ENCODE data around the gene BNIP3.

Gene BNIP3

GRCh38 chr10:131978366-131978765 is 3.4 kb downstream of the BNIP3 start:
- no peaks in the 10 kb centered on the region for H3K9me3 ChIP-seq (ENCODE audit: control insufficient read depth, insufficient read depth, low read length)
- H3K4me2 ChIP-seq (ENCODE audit: low read length) = peak overlapping the region; percentile 91
- H3K4me3 ChIP-seq (ENCODE audit: low read length) = peak overlapping the region; percentile 15; the same call in 1 of the 2 replicates
- no peaks in the 10 kb centered on the region for H3K9me2 ChIP-seq (replicated peaks; ENCODE audit: control insufficient read depth, low read length)
- peaks cover 40% of the 10 kb centered on the region for H3K4me1 ChIP-seq (ENCODE audit: control insufficient read depth, low read length)
- peaks cover 33% of the 10 kb centered on the region for H4K20me1 ChIP-seq (ENCODE audit: control insufficient read depth, insufficient read depth, low read depth, low read length)
- peaks cover 63% of the 10 kb centered on the region for H3K36me3 ChIP-seq (ENCODE audit: control insufficient read depth, low read length)
- H3K27me3 ChIP-seq (ENCODE audit: control insufficient read depth, low read length) = no peaks in the 10 kb centered on the region
- no peaks in the 10 kb centered on the region for H3F3A ChIP-seq (ENCODE audit: control insufficient read depth, insufficient read depth)
- no peak for TF ChIP-seq CTCF (IDR thresholded peaks at IDR 0.05; ENCODE audit: low read depth, low read length, poor library complexity, severe bottlenecking)
- H3K79me2 ChIP-seq (ENCODE audit: control insufficient read depth, low read length) = peaks cover 88% of the 10 kb centered on the region
- no peak overlapping the region for H3K27ac ChIP-seq (ENCODE audit: low read depth, low read length)

GRCh38 chr10:131977323-131978096 is 4.2 kb downstream of the BNIP3 start:
- H3K36me3 ChIP-seq (ENCODE audit: control insufficient read depth, low read length) = peaks cover 72% of the 10 kb centered on the region
- no peaks in the 10 kb centered on the region for H3K27me3 ChIP-seq (ENCODE audit: control insufficient read depth, low read length)
- H3K9me2 ChIP-seq (replicated peaks; ENCODE audit: control insufficient read depth, low read length) = no peaks in the 10 kb centered on the region
- TF ChIP-seq EZH2phosphoT487 (IDR thresholded peaks at IDR 0.05; ENCODE audit: borderline replicate concordance, low read length) = no peak
- no peak for TF ChIP-seq CTCF (IDR thresholded peaks at IDR 0.05; ENCODE audit: low read depth, low read length, poor library complexity, severe bottlenecking)
- no peaks in the 10 kb centered on the region for H3K9me3 ChIP-seq (ENCODE audit: control insufficient read depth, insufficient read depth, low read length)
- peaks cover 35% of the 10 kb centered on the region for H3K4me1 ChIP-seq (ENCODE audit: control insufficient read depth, low read length)
- H3K4me3 ChIP-seq (ENCODE audit: low read length) = no peak overlapping the region
- H3K4me2 ChIP-seq (ENCODE audit: low read length) = no peak overlapping the region; the same call in 1 of the 2 replicates
- no peaks in the 10 kb centered on the region for H3F3A ChIP-seq (ENCODE audit: control insufficient read depth, insufficient read depth)
- H4K20me1 ChIP-seq (ENCODE audit: control insufficient read depth, insufficient read depth, low read depth, low read length) = peaks cover 33% of the 10 kb centered on the region
- no peak overlapping the region for H3K27ac ChIP-seq (ENCODE audit: low read depth, low read length)
- peaks cover 92% of the 10 kb centered on the region for H3K79me2 ChIP-seq (ENCODE audit: control insufficient read depth, low read length)

GRCh38 chr10:131975796-131976195 is 5.9 kb downstream of the BNIP3 start:
- H3F3A ChIP-seq (ENCODE audit: control insufficient read depth, insufficient read depth) = no peaks in the 10 kb centered on the region
- peaks cover 25% of the 10 kb centered on the region for H3K4me1 ChIP-seq (ENCODE audit: control insufficient read depth, low read length)
- H3K79me2 ChIP-seq (ENCODE audit: control insufficient read depth, low read length) = peaks cover 86% of the 10 kb centered on the region
- H3K27me3 ChIP-seq (ENCODE audit: control insufficient read depth, low read length) = no peaks in the 10 kb centered on the region
- H3K4me2 ChIP-seq (ENCODE audit: low read length) = no peak overlapping the region
- H3K4me3 ChIP-seq (ENCODE audit: low read length) = no peak overlapping the region
- peaks cover 77% of the 10 kb centered on the region for H3K36me3 ChIP-seq (ENCODE audit: control insufficient read depth, low read length)
- no peaks in the 10 kb centered on the region for H3K9me2 ChIP-seq (replicated peaks; ENCODE audit: control insufficient read depth, low read length)
- TF ChIP-seq CTCF (IDR thresholded peaks at IDR 0.05; ENCODE audit: low read depth, low read length, poor library complexity, severe bottlenecking) (no peak), EZH2phosphoT487 (IDR thresholded peaks at IDR 0.05; ENCODE audit: borderline replicate concordance, low read length) (no peak)
- peaks cover 33% of the 10 kb centered on the region for H4K20me1 ChIP-seq (ENCODE audit: control insufficient read depth, insufficient read depth, low read depth, low read length)
- no peaks in the 10 kb centered on the region for H3K9me3 ChIP-seq (ENCODE audit: control insufficient read depth, insufficient read depth, low read length)
- no peak overlapping the region for H3K27ac ChIP-seq (ENCODE audit: low read depth, low read length)

All from DOHH2 (cell line).